ENCODE results near the gene ANP32A. TPM values are rescaled to one million over a fixed set of nuclear protein-coding genes. Genes with fewer than 3 reads are reported as not detected.
"Not testable (repeated sequence)": the region's sequence is repeated elsewhere in the genome, so short reads cannot be mapped to it uniquely, and the experiment has no call there.

The ANP32A gene
- total RNA-seq, 4 donors from 2014 or later: 33.1 to 65.1 (median 41.1) TPM

DNA sequence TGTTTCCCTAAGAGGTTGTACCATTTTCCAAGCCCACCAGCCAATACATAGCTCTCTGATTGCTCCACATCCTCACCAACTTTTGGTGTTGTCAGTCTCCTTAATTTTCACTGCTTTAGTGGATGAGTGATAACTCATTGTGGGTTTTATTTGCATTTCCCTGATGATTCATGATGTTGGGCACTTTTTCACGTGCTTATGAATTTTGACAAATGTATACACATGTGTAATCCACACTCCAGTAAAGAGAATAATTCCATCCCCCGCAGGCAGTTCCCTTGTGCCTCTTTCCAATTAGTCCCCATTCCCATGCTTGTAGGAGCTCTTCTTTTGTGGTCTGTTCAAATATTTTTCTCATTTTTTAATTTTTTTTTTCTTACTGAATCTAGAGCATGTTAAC, 52.4 kb downstream of the ANP32A start:
- no peak for DNase-seq (ENCODE audit: low spot score in 2 of 2)
- Histone ChIP-seq H3K4me1 (no peaks in the 10 kb centered on the region), H3K27ac (no peak overlapping the region), H3K9me3 (no peaks in the 10 kb centered on the region), H3K27me3 (no peaks in the 10 kb centered on the region), H3K36me3 (no peaks in the 10 kb centered on the region), H3K4me3 (no peak overlapping the region)
- 11 to 19% methylated on average over 2 of the region's 2 CpGs for WGBS, 2 donors
- TF ChIP-seq, protein P1, sequence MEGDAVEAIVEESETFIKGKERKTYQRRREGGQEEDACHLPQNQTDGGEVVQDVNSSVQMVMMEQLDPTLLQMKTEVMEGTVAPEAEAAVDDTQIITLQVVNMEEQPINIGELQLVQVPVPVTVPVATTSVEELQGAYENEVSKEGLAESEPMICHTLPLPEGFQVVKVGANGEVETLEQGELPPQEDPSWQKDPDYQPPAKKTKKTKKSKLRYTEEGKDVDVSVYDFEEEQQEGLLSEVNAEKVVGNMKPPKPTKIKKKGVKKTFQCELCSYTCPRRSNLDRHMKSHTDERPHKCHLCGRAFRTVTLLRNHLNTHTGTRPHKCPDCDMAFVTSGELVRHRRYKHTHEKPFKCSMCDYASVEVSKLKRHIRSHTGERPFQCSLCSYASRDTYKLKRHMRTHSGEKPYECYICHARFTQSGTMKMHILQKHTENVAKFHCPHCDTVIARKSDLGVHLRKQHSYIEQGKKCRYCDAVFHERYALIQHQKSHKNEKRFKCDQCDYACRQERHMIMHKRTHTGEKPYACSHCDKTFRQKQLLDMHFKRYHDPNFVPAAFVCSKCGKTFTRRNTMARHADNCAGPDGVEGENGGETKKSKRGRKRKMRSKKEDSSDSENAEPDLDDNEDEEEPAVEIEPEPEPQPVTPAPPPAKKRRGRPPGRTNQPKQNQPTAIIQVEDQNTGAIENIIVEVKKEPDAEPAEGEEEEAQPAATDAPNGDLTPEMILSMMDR (IDR thresholded peaks at IDR 0.05): no peak
- no peak for TF ChIP-seq POLR2A (IDR thresholded peaks at IDR 0.05)
- no peak for TF ChIP-seq EP300 (IDR thresholded peaks at IDR 0.05)

DNA sequence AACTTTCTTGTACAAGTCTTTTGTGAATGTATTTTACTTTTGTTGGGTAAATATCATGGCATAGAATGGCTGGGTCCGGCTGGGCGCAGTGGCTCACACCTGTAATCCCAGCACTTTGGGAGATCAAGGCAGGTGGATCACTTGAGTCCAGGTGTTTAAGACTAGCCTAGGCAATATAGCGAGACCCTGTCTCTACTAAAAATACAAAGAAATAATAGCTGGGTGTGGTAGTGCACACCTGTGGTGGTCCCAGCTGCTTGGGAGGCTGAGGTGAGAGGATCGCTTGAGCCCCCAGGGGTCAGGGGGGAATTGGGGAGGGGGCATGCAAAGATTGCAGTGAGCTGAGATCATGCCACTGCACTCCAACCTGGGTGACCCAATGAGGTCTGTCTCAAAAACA, 52.9 kb downstream of the ANP32A start:
- WGBS, 2 donors: 69 to 71% methylated on average over 4 of the region's 4 CpGs
- no peaks in the 10 kb centered on the region for H3K4me1 ChIP-seq

DNA sequence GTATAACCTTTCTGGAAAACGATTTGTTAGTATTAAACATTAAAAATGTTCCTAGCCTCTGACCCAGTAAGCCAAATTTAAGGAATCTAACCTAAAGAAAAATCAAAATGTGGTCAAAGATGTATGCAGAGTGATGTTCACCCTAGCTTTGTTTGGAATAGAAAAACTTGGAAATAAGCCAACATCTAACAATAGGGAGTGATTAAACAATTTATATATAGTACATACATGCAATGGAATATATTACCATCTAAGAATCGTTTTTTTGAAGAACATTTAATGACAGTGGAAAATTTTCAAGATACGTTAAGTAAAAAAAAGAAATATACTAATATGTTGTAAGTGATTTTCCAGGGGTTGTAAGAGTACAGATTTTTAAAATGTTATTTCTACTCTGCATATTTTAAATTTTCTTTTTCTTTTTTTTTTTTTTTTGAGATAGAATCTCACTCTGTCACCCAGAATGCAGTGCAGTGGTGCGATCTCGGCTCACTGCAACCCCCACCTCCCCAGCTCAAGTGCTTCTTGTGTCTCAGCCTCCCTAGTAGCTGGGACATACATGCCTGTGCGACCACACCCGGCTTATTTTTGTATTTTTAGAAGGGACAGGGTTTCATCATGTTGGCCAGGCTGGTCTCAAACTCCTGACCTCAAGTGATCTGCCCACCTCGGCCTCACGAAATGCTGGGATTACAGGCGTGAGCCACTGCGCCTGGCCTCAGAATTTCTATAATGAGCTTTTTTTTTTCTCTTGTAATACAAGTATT, 54.9 kb downstream of the ANP32A start:
- DNase-seq (ENCODE audit: low spot score in 2 of 2): no peak
- Histone ChIP-seq H3K27ac (no peak overlapping the region), H3K4me3 (no peak overlapping the region), H3K27me3 (no peaks in the 10 kb centered on the region), H3K36me3 (no peaks in the 10 kb centered on the region), H3K4me1 (no peaks in the 10 kb centered on the region), H3K9me3 (no peaks in the 10 kb centered on the region)
- 63 to 69% methylated on average over 11 of the region's 11 CpGs for WGBS, 2 donors
- TF ChIP-seq, protein P1 (IDR thresholded peaks at IDR 0.05): no peak
- TF ChIP-seq POLR2A (IDR thresholded peaks at IDR 0.05): no peak
- TF ChIP-seq EP300 (IDR thresholded peaks at IDR 0.05): no peak

More for the DNA sequence above, 52.9 kb downstream of the ANP32A start:
- Histone ChIP-seq H3K4me3 (no peak overlapping the region), H3K9me3 (no peaks in the 10 kb centered on the region), H3K36me3 (no peaks in the 10 kb centered on the region), H3K27me3 (no peaks in the 10 kb centered on the region), H3K27ac (no peak overlapping the region)
- no peak for TF ChIP-seq EP300 (IDR thresholded peaks at IDR 0.05)
- TF ChIP-seq, protein P1 (IDR thresholded peaks at IDR 0.05): no peak
- TF ChIP-seq POLR2A (IDR thresholded peaks at IDR 0.05): no peak
- no peak for DNase-seq (ENCODE audit: low spot score in 2 of 2)

DNA sequence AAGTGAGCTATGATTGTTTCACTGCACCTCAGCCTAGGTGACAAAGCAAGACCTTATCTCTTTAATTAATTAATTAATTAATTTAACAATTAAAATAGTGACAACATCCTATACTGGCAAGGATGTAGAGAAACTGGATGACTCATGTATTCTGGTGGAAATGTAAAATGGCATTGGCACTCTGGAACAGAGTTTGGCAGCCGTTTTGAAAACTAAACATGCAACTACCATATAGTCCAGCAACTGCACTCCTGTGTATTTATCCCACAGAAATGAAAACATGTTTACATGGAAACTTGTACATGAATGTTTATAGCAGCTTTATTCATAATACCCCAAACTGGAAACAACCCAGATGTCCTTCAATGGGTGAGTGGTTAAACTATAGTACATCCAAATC, 56.6 kb downstream of the ANP32A start:
- no peaks in the 10 kb centered on the region for H3K27me3 ChIP-seq
- H3K36me3 ChIP-seq: no peaks in the 10 kb centered on the region
- H3K4me3 ChIP-seq: no peak overlapping the region
- no peak overlapping the region for H3K27ac ChIP-seq
- H3K4me1 ChIP-seq: no peaks in the 10 kb centered on the region
- no peaks in the 10 kb centered on the region for H3K9me3 ChIP-seq
- 61 to 63% methylated on average over 1 of the region's 1 CpG for WGBS, 2 donors
- no peak for DNase-seq (ENCODE audit: low spot score in 2 of 2)
- TF ChIP-seq, protein P1 (IDR thresholded peaks at IDR 0.05): no peak
- TF ChIP-seq POLR2A (IDR thresholded peaks at IDR 0.05): no peak
- no peak for TF ChIP-seq EP300 (IDR thresholded peaks at IDR 0.05)

DNA sequence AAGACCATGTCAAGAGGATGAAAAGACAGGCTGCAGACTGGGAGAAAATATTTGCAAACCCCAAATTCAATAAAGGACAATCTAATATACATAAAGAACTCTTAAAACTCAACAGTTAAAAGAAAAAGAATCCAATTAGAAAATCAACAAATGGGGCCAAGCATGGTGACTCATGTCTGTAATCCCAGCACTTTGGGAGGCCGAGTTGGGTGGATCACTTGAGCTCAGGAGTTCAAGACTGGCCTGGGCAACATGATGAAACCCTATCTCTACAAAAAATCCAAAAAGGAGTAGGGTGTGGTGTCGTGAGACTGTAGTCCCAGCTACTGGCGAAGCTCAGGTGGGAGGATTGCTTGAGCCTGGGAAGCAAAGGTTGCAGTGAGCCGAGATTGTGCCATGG, 57.6 kb downstream of the ANP32A start:
- no peak for DNase-seq (ENCODE audit: low spot score in 2 of 2)
- Histone ChIP-seq H3K36me3 (no peaks in the 10 kb centered on the region), H3K9me3 (no peaks in the 10 kb centered on the region), H3K4me3 (no peak overlapping the region), H3K27me3 (no peaks in the 10 kb centered on the region), H3K4me1 (no peaks in the 10 kb centered on the region), H3K27ac (no peak overlapping the region)
- WGBS, 2 donors: 73 to 85% methylated on average over 4 of the region's 4 CpGs
- TF ChIP-seq, protein P1 (IDR thresholded peaks at IDR 0.05): no peak
- TF ChIP-seq EP300 (IDR thresholded peaks at IDR 0.05): no peak
- TF ChIP-seq POLR2A (IDR thresholded peaks at IDR 0.05): no peak

DNA sequence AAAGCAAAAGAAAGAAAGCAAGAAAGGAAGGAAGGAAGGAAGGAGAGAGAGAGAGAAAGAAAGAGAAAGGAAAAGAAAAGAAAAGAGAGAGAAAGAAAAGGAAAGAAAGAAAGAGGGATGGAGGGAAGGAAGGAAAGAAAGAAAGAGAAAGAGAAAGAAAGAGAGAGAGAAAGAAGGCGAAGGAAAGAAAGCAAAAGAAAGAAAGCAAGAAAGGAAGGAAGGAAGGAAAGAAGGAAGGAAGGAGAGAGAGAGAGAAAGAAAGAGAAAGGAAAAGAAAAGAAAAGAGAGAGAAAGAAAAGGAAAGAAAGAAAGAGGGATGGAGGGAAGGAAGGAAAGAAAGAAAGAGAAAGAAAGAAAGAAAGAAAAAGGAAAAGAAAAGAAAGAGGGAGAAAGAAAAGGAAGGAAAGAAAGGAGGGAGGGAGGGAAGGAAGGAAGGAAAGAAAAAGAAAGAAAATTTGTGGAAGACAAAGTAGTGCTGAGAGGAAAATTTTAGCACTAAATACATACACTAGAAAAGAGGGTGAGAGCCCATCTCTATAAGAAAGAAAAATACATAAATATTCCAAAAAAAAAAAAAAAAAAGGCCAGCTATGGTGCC, 60.6 kb downstream of the ANP32A start:
- not testable (repeated sequence) for H3K9me3 ChIP-seq; H3K36me3 ChIP-seq; DNase-seq (ENCODE audit: low spot score in 2 of 2); H3K4me3 ChIP-seq; H3K27me3 ChIP-seq; H3K27ac ChIP-seq; H3K4me1 ChIP-seq
- WGBS, 2 donors: 90 to 92% methylated on average over 1 of the region's 1 CpG
